ENCODE results near the gene SEC14L3. TPM values are rescaled to one million over a fixed set of nuclear protein-coding genes. Genes with fewer than 3 reads are reported as not detected.

The SEC14L3 gene
- total RNA-seq, 1 experiment from 2014 or later: not detected

- H3K4me1 ChIP-seq (ENCODE audit: control insufficient read depth, insufficient read depth, low read length): no peaks in the 10 kb centered on the region
- BruUV-seq (replicated peaks): no TSS peak
- no peak for DNase-seq (ENCODE audit: low read depth, low spot score)
- POLR2A ChIA-PET: interaction anchor here (0.6 kb wide), 1 partner anchor 12 kb away, joined by 3 read pairs; no protein-coding TSS in a partner anchor
- no peak overlapping the region for H3K27ac ChIP-seq (ENCODE audit: low read length)
- H3K36me3 ChIP-seq (ENCODE audit: control insufficient read depth, insufficient read depth, low read length): no peaks in the 10 kb centered on the region
- in situ Hi-C loops (cut with HindIII; ENCODE audit: low pct_unique_long_range_greater_than_20kb, low sequenced_read_pairs) (no loop called here), intact Hi-C loops (cut with micrococcal nuclease; ENCODE audit: unreplicated experiment) (no loop called here)
- H3K4me3 ChIP-seq (ENCODE audit: low read depth in 2 of 2, low read length in 2 of 2): no peak overlapping the region
- TF ChIP-seq REST (IDR thresholded peaks at IDR 0.05; ENCODE audit: insufficient read depth in 1 of 2, low read depth in 2 of 2, low read length in 1 of 2) (peak; percentile 84 to 86), CTCF (IDR thresholded peaks at IDR 0.05) (no peak)
- no peaks in the 10 kb centered on the region for H3K27me3 ChIP-seq (ENCODE audit: control insufficient read depth, insufficient read depth, low read length)
- H3K9me3 ChIP-seq (ENCODE audit: control insufficient read depth, insufficient read depth, low read depth, low read length): no peaks in the 10 kb centered on the region
- ATAC-seq: no peak; the same call in 1 of the 2 replicates
- CTCF ChIA-PET: no interaction called here
Measured at GRCh38 chr22:30459181-30460052, 12.4 kb downstream of the SEC14L3 start.

GRCh38 chr22:30457981-30458380 is 13.8 kb downstream of the SEC14L3 start:
- Histone ChIP-seq H3K9me3 (ENCODE audit: control insufficient read depth, insufficient read depth, low read depth, low read length) (no peaks in the 10 kb centered on the region), H3K4me3 (ENCODE audit: low read depth in 2 of 2, low read length in 2 of 2) (no peak overlapping the region), H3K27me3 (ENCODE audit: control insufficient read depth, insufficient read depth, low read length) (no peaks in the 10 kb centered on the region), H3K27ac (ENCODE audit: low read length) (no peak overlapping the region), H3K4me1 (ENCODE audit: control insufficient read depth, insufficient read depth, low read length) (no peaks in the 10 kb centered on the region), H3K36me3 (ENCODE audit: control insufficient read depth, insufficient read depth, low read length) (no peaks in the 10 kb centered on the region)
- no TSS peak for BruUV-seq (replicated peaks)
- no peak; the same call in 1 of the 2 replicates for ATAC-seq
- ChIA-PET CTCF (no interaction called here), POLR2A (no interaction called here)
- intact Hi-C loops (cut with micrococcal nuclease; ENCODE audit: unreplicated experiment): no loop called here
- TF ChIP-seq CTCF (IDR thresholded peaks at IDR 0.05) (no peak), POLR2AphosphoS5 (IDR thresholded peaks at IDR 0.05; ENCODE audit: low read depth, low read length) (no peak), SIN3A (IDR thresholded peaks at IDR 0.05; ENCODE audit: borderline replicate concordance, insufficient read depth, low read depth, low read length) (no peak), REST (IDR thresholded peaks at IDR 0.05; ENCODE audit: insufficient read depth in 1 of 2, low read depth in 2 of 2, low read length in 1 of 2) (no peak), TCF7L2 (IDR thresholded peaks at IDR 0.05; ENCODE audit: low read depth, low read length) (no peak)
- in situ Hi-C loops (cut with HindIII; ENCODE audit: low pct_unique_long_range_greater_than_20kb, low sequenced_read_pairs): no loop called here
- DNase-seq (ENCODE audit: low read depth, low spot score): no peak
